HEK293 (cell line): Measurements from ENCODE around the gene DCAF6.
A peak's percentile ranks its signal among the peaks of the same experiment; 100 is the strongest.

Experiments used
- BCL11A ChIP-seq: fragments of 450-650 bp; formaldehyde crosslinking; IDR thresholded peaks from 2 replicates; pipeline ENCODE4 v1.5.1; 2016; ENCODE audit warnings: low read depth, missing biosample characterization, missing genetic modification characterization
- GLIS2 ChIP-seq: fragments of 450-650 bp; formaldehyde crosslinking; IDR thresholded peaks from 2 replicates; pipeline ENCODE4 v1.5.1; 2016; ENCODE audit warnings: missing biosample characterization, missing genetic modification characterization
- IKZF3 ChIP-seq: fragments of 450-650 bp; IDR thresholded peaks from 2 replicates; pipeline ENCODE4 v1.5.0; 2018; ENCODE audit warnings: missing biosample characterization, mild to moderate bottlenecking, missing genetic modification characterization, moderate library complexity
- OVOL3 ChIP-seq: fragments of 450-650 bp; formaldehyde crosslinking; IDR thresholded peaks from 2 replicates; pipeline ENCODE4 v1.5.1; 2016; ENCODE audit warnings: missing biosample characterization, missing genetic modification characterization
- SP2 ChIP-seq: fragments of 450-650 bp; formaldehyde crosslinking; IDR thresholded peaks from 2 replicates; pipeline ENCODE4 v1.5.1; 2016; ENCODE audit warnings: missing biosample characterization, missing genetic modification characterization
- ZBTB10 ChIP-seq: fragments of 450-650 bp; formaldehyde crosslinking; IDR thresholded peaks from 2 replicates; pipeline ENCODE4 v1.5.1; 2016; ENCODE audit warnings: missing biosample characterization, missing genetic modification characterization
- ZBTB48 ChIP-seq: fragments of 450-650 bp; formaldehyde crosslinking; IDR thresholded peaks from 2 replicates; pipeline ENCODE4 v1.5.1; 2016; ENCODE audit warnings: missing biosample characterization, missing genetic modification characterization
- ZBTB49 ChIP-seq: fragments of 450-650 bp; formaldehyde crosslinking; IDR thresholded peaks from 2 replicates; pipeline ENCODE4 v1.5.1; 2016; ENCODE audit warnings: missing biosample characterization, missing genetic modification characterization, low read depth
- ZEB2 ChIP-seq: fragments of 450-650 bp; formaldehyde crosslinking; IDR thresholded peaks from 2 replicates; pipeline ENCODE4 v1.5.1; 2016; ENCODE audit warnings: missing biosample characterization, missing genetic modification characterization
- ZFHX2 ChIP-seq: fragments of 450-650 bp; formaldehyde crosslinking; conservative IDR thresholded peaks from 2 replicates; pipeline ENCODE4 v1.5.1; 2016; ENCODE audit warnings: missing biosample characterization, missing genetic modification characterization
- ZFP3 ChIP-seq: fragments of 450-650 bp; formaldehyde crosslinking; IDR thresholded peaks from 2 replicates; pipeline ENCODE4 v1.5.1; 2016; ENCODE audit warnings: low read depth, missing biosample characterization, missing genetic modification characterization
- ZNF19 ChIP-seq: fragments of 450-650 bp; formaldehyde crosslinking; IDR thresholded peaks from 2 replicates; pipeline ENCODE4; 2016; ENCODE audit warnings: missing biosample characterization, missing genetic modification characterization, low read depth
- ZNF223 ChIP-seq: fragments of 450-650 bp; formaldehyde crosslinking; IDR thresholded peaks from 2 replicates; pipeline ENCODE4 v1.5.1; 2016; ENCODE audit warnings: missing biosample characterization, missing genetic modification characterization
- ZNF24 ChIP-seq: fragments of 450-650 bp; formaldehyde crosslinking; IDR thresholded peaks from 2 replicates; pipeline ENCODE4 v1.5.1; 2016; ENCODE audit warnings: missing biosample characterization, missing genetic modification characterization
- ZNF266 ChIP-seq: fragments of 450-650 bp; formaldehyde crosslinking; IDR thresholded peaks from 2 replicates; pipeline ENCODE4 v1.5.1; 2016; ENCODE audit warnings: missing biosample characterization, missing genetic modification characterization, low read depth
- ZNF292 ChIP-seq: fragments of 450-650 bp; formaldehyde crosslinking; IDR thresholded peaks from 2 replicates; pipeline ENCODE4 v1.5.1; 2016; ENCODE audit warnings: low read depth, missing biosample characterization, missing genetic modification characterization, borderline replicate concordance
- ZNF366 ChIP-seq: fragments of 450-650 bp; formaldehyde crosslinking; conservative IDR thresholded peaks from 2 replicates; pipeline ENCODE4 v1.5.1; 2016; ENCODE audit warnings: missing biosample characterization, missing genetic modification characterization
- ZNF37A ChIP-seq: fragments of 450-650 bp; IDR thresholded peaks from 2 replicates; pipeline ENCODE4 v1.5.1; 2018; ENCODE audit warnings: missing biosample characterization, missing genetic modification characterization
- ZNF416 ChIP-seq: fragments of 450-650 bp; formaldehyde crosslinking; IDR thresholded peaks from 2 replicates; pipeline ENCODE4 v1.5.1; 2016; ENCODE audit warnings: missing biosample characterization, missing genetic modification characterization
- ZNF423 ChIP-seq: fragments of 450-650 bp; formaldehyde crosslinking; IDR thresholded peaks from 2 replicates; pipeline ENCODE4 v1.5.1; 2016; ENCODE audit warnings: missing biosample characterization, missing genetic modification characterization
- ZNF558 ChIP-seq: fragments of 450-650 bp; formaldehyde crosslinking; IDR thresholded peaks from 2 replicates; pipeline ENCODE4 v1.5.1; 2016; ENCODE audit warnings: missing biosample characterization, missing genetic modification characterization
- ZNF585B ChIP-seq: fragments of 450-650 bp; formaldehyde crosslinking; IDR thresholded peaks from 2 replicates; pipeline ENCODE4 v1.5.1; 2016; ENCODE audit warnings: missing biosample characterization, missing genetic modification characterization
- ZNF600 ChIP-seq: fragments of 450-650 bp; formaldehyde crosslinking; IDR thresholded peaks from 2 replicates; pipeline ENCODE4 v1.5.1; 2016; ENCODE audit warnings: missing biosample characterization, missing genetic modification characterization
- ZNF623 ChIP-seq: fragments of 450-650 bp; formaldehyde crosslinking; IDR thresholded peaks from 2 replicates; pipeline ENCODE4 v1.5.1; 2016; ENCODE audit warnings: missing biosample characterization, missing genetic modification characterization
- ZNF747 ChIP-seq: fragments of 450-650 bp; formaldehyde crosslinking; IDR thresholded peaks from 2 replicates; pipeline ENCODE4 v1.5.1; 2016; ENCODE audit warnings: missing biosample characterization, missing genetic modification characterization
- ZXDB ChIP-seq: fragments of 450-650 bp; formaldehyde crosslinking; IDR thresholded peaks from 2 replicates; pipeline ENCODE4 v1.5.1; 2016; ENCODE audit warnings: missing biosample characterization, missing genetic modification characterization
- TF ChIP-seq, protein P1 (sequence below): fragments of 450-650 bp; formaldehyde crosslinking; IDR thresholded peaks from 2 replicates; pipeline ENCODE4 v1.5.1; 2017; ENCODE audit warnings: missing biosample characterization, missing genetic modification characterization
- TF ChIP-seq, protein P2 (sequence below): fragments of 450-650 bp; formaldehyde crosslinking; IDR thresholded peaks from 2 replicates; pipeline ENCODE4 v1.5.1; 2016; ENCODE audit warnings: missing biosample characterization, missing genetic modification characterization
- TF ChIP-seq, protein P3 (sequence below): fragments of 450-650 bp; formaldehyde crosslinking; IDR thresholded peaks from 2 replicates; pipeline ENCODE4 v1.5.1; 2016; ENCODE audit warnings: missing biosample characterization, missing genetic modification characterization

DCAF6 gene

GRCh38 chr1:167936930-167937708 lies 636 bp downstream of the DCAF6 start, which contains the start of gene MPC2 (continued):
- TF ChIP-seq, protein P1, sequence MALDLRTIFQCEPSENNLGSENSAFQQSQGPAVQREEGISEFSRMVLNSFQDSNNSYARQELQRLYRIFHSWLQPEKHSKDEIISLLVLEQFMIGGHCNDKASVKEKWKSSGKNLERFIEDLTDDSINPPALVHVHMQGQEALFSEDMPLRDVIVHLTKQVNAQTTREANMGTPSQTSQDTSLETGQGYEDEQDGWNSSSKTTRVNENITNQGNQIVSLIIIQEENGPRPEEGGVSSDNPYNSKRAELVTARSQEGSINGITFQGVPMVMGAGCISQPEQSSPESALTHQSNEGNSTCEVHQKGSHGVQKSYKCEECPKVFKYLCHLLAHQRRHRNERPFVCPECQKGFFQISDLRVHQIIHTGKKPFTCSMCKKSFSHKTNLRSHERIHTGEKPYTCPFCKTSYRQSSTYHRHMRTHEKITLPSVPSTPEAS, result peak; percentile 5; the same call in 1 of the 2 replicates
- TF ChIP-seq ZNF423 (tag by site-specific recombination) (peak; percentile 19; the same call in 1 of the 2 replicates), ZNF416 (tag by site-specific recombination) (no peak), ZFP3 (no peak), ZBTB48 (tag by site-specific recombination) (no peak; the same call in 1 of the 2 replicates), ZBTB10 (peak; percentile 14; the same call in 1 of the 2 replicates), ZNF24 (tag by site-specific recombination) (0 out of 2 replicates have a peak, but pooled peaks have one; percentile 26), ZNF292 (tag by site-specific recombination) (no peak), ZNF585B (tag by site-specific recombination) (0 out of 2 replicates have a peak, but pooled peaks have one; percentile 19), ZNF266 (tag by site-specific recombination) (no peak), BCL11A (tag by site-specific recombination) (peak; percentile 30; the same call in 1 of the 2 replicates), ZNF37A (no peak), GLIS2 (tag by site-specific recombination) (peak; percentile 96), IKZF3 (tag by site-specific recombination) (peak; percentile 97), ZNF366 (tag by site-specific recombination) (peak; percentile 83), SP2 (tag by site-specific recombination) (peak; percentile 64), ZNF19 (tag by site-specific recombination) (no peak), ZNF747 (tag by site-specific recombination) (no peak), ZBTB49 (tag by site-specific recombination) (no peak), ZNF558 (tag by site-specific recombination) (peak; percentile 16; the same call in 1 of the 2 replicates), ZNF600 (peak; percentile 93), ZEB2 (tag by site-specific recombination) (peak; percentile 69), ZXDB (tag by site-specific recombination) (peak; percentile 93), ZFHX2 (tag by site-specific recombination) (peak; percentile 12; the same call in 1 of the 2 replicates), ZNF623 (tag by site-specific recombination) (no peak), OVOL3 (tag by site-specific recombination) (peak; percentile 21; the same call in 1 of the 2 replicates), ZNF223 (tag by site-specific recombination) (no peak; the same call in 1 of the 2 replicates)
- TF ChIP-seq, protein P2, sequence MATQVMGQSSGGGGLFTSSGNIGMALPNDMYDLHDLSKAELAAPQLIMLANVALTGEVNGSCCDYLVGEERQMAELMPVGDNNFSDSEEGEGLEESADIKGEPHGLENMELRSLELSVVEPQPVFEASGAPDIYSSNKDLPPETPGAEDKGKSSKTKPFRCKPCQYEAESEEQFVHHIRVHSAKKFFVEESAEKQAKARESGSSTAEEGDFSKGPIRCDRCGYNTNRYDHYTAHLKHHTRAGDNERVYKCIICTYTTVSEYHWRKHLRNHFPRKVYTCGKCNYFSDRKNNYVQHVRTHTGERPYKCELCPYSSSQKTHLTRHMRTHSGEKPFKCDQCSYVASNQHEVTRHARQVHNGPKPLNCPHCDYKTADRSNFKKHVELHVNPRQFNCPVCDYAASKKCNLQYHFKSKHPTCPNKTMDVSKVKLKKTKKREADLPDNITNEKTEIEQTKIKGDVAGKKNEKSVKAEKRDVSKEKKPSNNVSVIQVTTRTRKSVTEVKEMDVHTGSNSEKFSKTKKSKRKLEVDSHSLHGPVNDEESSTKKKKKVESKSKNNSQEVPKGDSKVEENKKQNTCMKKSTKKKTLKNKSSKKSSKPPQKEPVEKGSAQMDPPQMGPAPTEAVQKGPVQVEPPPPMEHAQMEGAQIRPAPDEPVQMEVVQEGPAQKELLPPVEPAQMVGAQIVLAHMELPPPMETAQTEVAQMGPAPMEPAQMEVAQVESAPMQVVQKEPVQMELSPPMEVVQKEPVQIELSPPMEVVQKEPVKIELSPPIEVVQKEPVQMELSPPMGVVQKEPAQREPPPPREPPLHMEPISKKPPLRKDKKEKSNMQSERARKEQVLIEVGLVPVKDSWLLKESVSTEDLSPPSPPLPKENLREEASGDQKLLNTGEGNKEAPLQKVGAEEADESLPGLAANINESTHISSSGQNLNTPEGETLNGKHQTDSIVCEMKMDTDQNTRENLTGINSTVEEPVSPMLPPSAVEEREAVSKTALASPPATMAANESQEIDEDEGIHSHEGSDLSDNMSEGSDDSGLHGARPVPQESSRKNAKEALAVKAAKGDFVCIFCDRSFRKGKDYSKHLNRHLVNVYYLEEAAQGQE (tag by site-specific recombination), result no peak
- TF ChIP-seq, protein P3, sequence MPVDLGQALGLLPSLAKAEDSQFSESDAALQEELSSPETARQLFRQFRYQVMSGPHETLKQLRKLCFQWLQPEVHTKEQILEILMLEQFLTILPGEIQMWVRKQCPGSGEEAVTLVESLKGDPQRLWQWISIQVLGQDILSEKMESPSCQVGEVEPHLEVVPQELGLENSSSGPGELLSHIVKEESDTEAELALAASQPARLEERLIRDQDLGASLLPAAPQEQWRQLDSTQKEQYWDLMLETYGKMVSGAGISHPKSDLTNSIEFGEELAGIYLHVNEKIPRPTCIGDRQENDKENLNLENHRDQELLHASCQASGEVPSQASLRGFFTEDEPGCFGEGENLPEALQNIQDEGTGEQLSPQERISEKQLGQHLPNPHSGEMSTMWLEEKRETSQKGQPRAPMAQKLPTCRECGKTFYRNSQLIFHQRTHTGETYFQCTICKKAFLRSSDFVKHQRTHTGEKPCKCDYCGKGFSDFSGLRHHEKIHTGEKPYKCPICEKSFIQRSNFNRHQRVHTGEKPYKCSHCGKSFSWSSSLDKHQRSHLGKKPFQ (tag by site-specific recombination), result peak; percentile 77
- TF ChIP-seq, all 188 proteins: peak for 48
